GM23338 (cell line): ENCODE data around the gene SLC47A1.

ENCODE experiments used
- CTCF ChIP-seq, 2 experiments: fragments of 200-600 bp in 1 of 2; sonication (generic) in 1 of 2; conservative IDR thresholded peaks; 2 replicates each; pipeline versions ENCODE4 v1.5.1 to v1.6.1; 2016 to 2017; ENCODE audit warnings: antibody characterized with exemption in 2 of 2, low read depth in 2 of 2, mild to moderate bottlenecking in 2 of 2, moderate library complexity in 1 of 2
- EZH2 ChIP-seq: fragments of 200-600 bp; sonication (generic); IDR thresholded peaks from one replicate; pipeline ENCODE4 v1.8.0; 2017; ENCODE audit warnings: antibody characterized with exemption, mild to moderate bottlenecking, low read depth; ENCODE audit not compliant: unreplicated experiment
- EZH2phosphoT487 ChIP-seq: fragments of 200-600 bp; sonication (generic); IDR thresholded peaks from one replicate; pipeline ENCODE4 v1.8.1; 2018; ENCODE audit warnings: antibody characterized with exemption; ENCODE audit not compliant: unreplicated experiment
- REST ChIP-seq: IDR thresholded peaks from one replicate; pipeline ENCODE4 v1.6.1; 2018; ENCODE audit warnings: antibody characterized with exemption; ENCODE audit not compliant: unreplicated experiment

- no peak for TF ChIP-seq REST
- TF ChIP-seq CTCF (conservative IDR thresholded peaks at IDR 0.05; ENCODE audit: low read depth in 2 of 2), result no peak
- no peak for TF ChIP-seq EZH2phosphoT487
- TF ChIP-seq EZH2, result no peak
Observed at GRCh38 chr17:19539841-19540311, 6.2 kb downstream of the SLC47A1 start.
